Activated T-cell treated with anti-CD3 and anti-CD28 coated beads for 4 hours (primary cell): ENCODE data around the gene TFDP1.
"Not testable (repeated sequence)": the region's sequence is repeated elsewhere in the genome, so short reads cannot be mapped to it uniquely, and the experiment has no call there.

Source experiments
- DNase-seq: peaks from one replicate; pipeline ENCODE4 v3.0.0-alpha.2; 2020

Gene TFDP1

DNA sequence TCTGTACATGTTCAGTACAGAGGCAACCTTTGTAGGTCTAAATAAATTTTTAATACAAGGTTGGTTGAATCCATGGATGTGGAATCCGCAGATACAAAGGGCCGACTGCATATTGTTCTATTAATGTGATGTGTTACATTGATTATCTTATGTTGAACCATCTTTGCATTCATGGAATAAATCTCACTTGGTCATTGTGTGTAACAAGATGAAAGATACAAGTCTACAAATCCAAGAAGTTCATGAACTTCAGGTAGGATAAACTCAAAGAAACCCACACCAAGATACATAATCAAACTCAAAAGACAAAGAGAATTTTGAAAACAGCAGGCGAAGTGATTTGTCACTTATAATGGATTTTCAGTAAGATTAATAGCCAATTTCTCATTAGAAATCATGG is 8.0 kb upstream of the TFDP1 start:
- DNase-seq, result no peak

DNA sequence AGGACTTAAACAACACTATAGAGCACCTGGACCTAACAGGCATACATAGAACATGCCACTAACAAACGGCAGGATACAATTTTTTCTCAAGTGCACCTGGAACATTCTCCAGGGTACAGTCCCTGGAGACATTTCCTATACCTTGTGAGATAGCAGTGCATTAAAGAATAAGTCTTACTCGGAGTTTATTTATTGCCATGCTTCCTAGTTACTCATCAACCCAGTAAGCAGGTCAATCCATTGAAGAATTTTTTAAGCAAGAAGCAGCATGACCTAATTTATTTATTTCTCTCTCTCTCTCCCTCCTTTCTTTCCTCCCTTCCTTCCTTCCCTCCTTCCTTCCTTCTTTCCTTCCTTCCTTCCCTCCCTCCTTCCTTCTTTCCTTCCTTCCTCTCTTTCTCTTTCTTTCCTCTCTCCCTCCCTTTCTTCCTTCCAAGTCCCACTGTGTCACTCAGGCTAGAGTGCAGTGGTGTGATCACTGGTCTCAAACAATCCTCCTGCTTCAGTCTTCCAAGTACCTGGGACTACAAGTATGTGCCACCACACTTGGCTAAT is 6.6 kb upstream of the TFDP1 start:
- DNase-seq, result no peak

DNA sequence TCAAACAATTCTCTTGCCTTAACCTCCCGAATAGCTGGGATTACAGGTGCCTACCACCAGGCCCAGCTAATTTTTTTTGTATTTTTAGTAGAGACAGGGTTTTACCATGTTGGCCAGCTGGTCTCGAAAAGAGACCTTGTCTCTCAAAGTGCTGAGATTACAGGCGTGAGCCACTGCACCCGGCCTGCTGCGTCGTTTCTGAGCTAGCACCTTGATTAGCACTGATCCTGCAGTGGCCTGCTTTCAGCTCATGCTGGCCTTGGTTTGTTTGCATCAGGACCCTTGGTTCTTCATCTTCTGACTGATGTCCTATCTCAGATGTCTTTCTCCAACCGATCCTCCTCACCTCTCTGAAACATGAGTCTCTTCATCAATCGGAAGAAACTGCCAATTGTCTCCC is 4.9 kb upstream of the TFDP1 start:
- no peak for DNase-seq

DNA sequence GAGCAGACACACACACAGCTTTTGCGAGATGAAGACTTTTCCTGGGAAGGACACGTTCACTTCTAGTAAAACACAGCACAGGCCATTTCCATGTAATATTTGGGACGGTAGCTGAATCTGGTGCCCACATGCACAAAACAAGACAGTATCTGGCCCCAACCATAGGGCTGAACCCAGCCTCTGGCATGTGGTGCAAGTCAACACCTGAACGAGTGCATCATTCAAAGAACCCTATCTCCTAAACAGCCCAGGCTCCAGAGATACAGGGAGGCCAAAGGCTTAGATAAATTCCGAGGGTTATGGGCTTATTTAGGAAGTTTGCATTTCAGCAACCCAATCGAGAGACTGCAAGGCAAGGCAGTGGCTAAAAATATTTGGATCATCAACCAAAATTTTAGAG is 2.7 kb upstream of the TFDP1 start:
- no peak for DNase-seq

DNA sequence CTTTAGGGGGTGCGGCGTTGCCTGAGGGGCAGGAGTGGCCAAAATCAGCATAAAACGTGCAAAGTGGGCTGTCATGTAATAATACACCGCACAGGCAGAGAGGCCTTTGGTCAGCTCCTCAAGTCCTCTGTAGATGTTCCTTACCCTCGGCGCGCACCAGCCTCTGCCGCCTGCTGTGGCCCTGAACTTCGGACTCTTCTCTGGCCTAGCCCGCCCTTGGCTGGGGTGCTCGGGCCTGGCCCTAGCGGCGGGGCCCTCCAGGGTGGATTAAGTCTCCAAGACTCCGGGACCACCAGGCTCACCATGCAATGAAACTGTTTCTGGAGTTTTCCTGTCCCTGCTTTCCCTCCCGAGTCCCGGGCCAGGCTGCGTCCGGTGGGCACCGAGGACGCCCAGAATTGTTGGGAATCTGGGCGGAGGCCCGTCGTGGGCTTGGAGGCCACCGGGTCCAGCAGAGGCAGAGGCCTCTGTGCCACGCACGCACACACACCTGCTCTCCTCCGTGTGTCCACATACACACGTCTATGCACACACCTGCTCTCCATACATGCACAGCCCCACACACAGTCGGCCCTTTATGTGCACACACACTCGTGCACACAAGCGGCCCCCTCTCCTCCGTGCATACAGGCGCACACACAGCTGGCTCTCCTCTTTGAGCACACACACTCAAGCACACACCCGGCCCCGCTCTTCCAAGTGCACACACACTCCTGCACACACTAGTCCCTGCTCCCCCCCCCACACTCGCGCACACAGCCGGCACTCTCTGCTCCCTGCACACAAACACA is 1.5 kb upstream of the TFDP1 start:
- no peak for DNase-seq

DNA sequence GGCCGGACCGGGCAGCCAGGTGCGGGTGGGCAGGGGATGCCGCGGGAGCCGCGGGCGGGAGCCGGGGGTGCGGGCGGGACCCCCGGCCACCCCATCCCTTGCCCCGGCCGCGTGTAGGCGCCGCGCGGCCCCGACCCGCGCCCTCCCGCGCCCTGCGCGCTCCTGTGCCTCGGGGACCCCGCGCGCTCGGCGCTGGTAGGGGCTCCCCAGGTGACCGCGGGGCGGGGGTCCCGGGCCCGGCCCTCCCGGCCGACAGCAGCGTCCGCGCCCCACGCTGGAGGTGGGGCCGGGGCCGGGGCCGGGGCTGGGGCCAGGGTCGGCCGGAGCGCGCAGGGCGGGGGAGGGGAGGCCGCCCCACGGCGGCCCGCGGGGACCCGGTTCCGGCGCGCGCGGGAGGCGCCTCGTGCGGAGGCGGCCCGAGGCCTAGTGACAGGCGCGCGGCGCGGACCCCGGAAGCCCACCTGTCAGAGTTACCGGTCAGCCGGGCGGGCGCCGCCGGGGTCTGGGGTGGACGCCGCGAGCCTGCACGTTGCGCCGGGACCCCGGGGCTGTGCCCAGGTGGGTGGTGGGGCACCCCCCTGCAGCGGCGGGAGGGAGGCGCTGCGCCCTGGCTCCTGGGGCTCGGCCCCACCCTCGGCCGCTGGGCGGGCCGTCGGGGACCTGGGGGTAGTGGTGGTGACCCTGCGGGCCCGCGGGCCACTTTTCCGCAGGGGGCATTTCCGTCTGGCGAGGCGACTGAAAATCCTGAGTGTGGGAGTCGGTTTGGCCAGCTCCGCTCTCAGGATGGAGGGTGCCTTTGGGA is 518 bp downstream of the TFDP1 start:
- DNase-seq, result no peak

DNA sequence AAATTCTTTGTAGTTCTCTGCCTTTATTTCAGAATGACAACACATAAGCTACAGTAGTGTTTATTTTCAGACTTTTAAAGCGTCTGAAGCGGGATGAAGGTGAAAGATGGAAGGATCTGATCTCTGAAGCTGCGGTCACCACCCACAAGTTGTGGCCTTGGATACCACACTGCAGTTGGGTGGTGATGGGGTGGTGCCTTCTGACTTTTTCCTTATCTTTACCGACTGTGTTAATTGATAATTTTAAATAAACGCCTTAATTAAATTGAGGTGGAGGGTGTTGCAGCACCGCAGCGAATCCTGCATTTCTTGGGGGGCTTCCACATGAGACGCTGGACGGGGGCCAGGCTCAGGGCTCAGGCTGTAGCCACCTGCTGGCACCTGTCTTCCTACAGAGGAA is 1.3 kb downstream of the TFDP1 start:
- no peak for DNase-seq

DNA sequence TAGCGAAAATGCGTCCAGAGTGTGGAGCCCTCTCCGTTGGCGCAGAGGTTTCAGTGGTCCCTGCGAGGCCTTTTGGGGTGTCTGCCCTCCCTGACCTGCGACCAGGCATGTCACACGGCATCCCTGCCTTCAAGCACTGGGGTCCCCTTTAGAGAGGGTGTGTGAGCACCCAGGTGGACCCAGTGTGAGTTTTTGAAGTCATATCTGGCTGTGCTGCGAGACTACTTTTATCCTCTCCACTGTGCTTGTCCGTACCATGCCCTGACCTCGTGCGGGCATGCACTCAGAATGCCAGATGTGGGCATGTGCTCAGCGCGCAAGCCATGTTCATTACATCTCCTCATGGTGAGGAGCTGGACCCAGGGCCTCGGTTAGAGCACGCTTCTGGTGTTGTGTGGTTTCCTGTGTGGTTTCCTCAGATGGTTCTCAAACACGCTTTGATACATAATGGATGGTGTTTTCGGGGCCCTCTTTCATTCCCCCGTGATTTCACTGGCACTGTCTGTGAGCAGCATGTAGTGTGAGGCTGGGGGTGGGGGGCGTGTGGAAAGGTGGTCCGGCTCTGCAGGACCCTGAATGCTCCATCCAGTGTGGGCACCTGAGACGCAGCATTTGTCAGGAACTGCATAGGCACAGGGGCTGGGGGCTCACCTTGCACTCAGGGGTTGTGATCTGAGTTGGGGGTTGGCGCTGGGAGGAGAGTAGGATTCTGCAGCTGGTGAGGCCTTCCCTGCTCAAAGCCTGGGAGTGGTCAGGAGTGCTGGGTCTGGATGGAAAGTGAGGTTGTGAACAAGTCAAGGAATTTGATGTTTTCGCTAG is 2.3 kb downstream of the TFDP1 start:
- no peak for DNase-seq

DNA sequence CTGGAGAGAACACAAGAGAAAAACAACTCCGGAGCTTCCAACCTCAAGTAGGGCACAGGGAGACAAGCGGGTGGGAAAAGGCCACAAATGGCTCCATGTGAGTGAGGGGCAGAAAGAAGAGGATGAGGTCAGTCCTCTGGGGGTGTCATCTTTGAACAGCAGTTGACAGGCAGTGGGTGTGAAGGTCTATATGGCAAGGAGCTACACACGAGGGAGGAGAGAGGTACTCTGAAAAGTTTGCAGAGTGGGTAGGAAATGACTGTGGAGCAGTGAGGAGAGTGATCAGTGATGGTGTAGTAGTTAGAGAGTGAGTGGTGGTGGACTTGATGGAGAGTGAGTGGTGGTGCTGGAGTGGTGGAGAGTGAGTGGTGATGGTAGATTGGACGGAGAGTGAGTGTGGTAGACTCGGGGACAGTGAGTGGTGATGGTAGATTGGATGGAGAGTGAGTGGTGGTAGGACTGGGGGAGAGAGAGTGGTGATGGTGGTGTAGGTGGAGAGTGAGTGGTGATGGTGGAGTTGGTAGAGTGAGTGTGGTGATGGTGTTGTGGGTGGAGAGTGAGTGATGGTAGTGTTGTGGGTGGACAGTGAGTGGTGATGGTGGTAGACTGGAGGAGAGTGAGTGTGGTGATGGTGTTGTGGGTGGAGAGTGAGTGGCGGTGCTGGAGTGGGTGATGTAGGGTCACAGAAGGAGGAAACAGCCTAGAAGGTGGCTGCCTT is 4.0 kb downstream of the TFDP1 start:
- no peak for DNase-seq

DNA sequence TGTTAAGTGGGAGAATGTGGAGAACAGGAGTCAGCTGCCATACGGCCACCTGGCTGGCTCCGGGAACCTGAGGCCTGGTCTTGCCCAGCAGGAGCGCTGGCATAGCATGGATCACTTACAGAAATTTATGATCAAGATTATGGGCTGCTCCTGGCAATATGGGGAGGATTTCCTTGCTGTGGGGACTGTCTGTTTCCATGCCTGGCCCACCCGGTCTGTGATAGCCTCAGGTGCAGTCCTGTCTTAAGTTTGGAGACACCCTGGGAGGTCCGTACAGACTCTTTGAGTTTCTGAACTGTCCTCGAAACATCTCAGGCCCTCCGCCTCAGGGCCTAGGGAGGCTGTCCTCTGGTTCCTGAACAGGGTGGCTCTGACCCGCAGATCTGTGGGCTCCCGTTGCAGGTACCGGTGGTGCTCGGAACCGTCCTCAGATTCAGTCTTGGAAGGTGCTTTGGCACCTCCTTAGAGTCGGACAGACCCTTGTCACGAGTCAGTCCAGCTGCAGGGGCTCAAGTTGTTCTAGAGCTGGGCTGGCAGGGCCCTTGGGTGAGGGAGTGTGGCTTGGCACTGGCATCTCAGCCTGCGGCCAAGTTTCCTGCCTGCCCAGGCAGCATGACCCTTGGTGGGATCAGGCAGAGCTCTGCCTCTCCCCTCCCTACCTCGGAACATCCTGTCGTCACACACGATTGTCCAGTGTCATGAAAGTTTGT is 4.9 kb downstream of the TFDP1 start:
- no peak for DNase-seq

DNA sequence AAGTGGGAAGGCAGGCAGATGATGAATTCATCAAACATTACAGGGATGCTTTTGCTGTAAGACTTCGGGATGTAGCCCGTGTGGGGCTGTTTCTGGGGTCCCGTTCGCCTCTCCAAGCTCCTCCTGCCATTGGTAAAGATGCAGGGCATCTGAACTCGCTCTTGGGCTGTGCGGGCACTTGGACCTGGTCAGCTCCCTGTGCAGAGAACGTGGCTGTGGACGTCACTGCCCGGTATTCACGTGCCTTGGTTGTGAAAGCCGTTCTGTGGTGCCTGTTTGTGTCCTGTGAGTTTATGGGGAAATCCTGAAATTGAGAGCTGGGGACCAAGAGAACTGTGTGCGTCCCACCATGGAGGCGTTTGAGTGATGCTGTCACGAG is 5.4 kb downstream of the TFDP1 start:
- no peak for DNase-seq

DNA sequence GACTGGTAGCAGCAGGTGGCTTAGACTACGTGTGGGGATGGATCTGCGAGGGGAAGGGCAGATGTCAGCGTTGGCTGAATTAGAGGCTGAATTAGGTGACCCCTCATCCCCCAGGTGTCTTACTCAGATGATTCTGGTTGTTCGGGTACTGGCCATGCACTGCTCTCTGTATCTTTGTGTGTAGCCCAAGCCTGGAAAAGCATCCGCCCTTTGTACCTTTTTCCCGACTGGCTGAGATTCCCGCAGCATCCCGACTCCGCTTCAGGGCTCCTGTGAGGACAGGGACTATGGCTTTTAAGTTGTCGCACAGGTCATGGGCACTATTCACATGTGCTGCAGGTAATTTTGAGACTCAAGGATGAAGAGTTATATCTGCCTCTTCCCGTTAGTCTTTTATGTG is 7.2 kb downstream of the TFDP1 start:
- DNase-seq, result no peak

DNA sequence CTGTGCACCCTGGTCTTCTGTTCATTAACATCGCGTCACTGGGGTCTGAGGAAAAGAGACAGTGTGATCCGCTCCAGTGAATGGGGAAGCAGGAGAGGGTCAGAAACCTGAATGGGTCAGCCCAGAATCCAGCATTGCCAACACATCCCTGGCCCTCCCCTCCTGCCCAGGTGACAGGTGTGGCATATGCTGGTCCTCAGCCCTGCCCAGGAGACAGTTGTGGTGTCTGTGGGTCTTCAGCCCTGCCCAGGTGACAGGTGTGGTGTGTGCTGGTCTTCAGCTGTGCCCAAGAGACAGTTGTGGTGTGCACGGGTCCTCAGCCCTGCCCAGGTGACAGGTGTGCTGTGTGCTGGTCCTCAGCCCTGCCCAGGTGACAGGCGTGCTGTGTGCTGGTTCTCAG is 8.0 kb downstream of the TFDP1 start:
- DNase-seq, result no peak

DNA sequence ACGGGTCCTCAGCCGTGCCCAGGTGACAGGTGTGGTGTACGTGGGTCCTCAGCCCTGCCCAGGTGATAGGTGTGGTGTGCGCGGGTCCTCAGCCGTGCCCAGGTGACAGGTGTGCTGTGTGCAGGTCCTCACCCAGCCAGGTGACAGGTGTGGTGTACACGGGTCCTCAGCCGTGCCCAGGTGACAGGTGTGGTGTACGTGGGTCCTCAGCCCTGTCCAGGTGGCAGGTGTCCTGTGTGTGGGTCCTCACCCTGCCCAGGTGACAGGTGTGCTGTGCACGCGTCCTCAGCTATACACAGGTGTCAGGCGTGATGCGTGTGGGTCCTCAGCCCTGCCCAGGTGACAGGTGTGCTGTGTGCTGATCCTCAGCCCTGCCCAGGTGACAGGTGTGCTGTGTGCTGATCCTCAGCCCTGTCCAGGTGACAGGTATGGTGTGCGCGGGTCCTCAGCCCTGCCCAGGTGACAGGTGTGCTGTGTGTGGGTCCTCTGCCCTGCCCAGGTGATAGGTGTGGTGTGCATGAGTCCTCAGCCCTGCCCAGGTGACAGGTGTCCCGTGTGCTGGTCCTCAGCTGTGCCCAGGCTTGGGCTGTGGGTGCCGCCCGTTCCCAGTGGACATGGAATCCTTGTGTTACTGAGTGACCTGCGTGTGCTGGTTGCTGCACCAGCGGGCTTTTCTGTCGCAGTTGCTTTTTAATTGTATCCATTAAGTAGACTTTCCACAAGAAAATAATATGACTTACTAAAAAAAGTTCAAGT is 9.7 kb downstream of the TFDP1 start:
- not testable (repeated sequence) for DNase-seq

DNA sequence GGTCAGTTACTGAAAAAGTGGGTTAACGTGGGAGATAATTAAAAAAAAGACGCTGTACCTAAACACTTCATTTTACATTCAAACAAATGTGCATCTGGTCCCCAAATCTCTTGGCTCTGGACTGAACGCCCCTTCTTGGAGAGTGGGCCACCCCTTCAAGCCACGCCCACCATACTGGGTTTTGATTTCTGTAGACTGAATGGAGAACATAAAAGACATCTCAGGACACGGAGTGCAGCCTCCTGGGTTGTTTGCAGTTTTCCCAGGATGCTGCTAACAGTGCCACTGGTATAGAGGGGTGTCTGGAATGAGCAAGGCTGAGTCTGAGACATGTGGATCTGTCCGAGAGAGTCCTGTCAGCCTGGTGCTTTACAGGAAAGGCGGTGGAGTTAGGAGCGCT is 10.6 kb downstream of the TFDP1 start:
- no peak for DNase-seq

DNA sequence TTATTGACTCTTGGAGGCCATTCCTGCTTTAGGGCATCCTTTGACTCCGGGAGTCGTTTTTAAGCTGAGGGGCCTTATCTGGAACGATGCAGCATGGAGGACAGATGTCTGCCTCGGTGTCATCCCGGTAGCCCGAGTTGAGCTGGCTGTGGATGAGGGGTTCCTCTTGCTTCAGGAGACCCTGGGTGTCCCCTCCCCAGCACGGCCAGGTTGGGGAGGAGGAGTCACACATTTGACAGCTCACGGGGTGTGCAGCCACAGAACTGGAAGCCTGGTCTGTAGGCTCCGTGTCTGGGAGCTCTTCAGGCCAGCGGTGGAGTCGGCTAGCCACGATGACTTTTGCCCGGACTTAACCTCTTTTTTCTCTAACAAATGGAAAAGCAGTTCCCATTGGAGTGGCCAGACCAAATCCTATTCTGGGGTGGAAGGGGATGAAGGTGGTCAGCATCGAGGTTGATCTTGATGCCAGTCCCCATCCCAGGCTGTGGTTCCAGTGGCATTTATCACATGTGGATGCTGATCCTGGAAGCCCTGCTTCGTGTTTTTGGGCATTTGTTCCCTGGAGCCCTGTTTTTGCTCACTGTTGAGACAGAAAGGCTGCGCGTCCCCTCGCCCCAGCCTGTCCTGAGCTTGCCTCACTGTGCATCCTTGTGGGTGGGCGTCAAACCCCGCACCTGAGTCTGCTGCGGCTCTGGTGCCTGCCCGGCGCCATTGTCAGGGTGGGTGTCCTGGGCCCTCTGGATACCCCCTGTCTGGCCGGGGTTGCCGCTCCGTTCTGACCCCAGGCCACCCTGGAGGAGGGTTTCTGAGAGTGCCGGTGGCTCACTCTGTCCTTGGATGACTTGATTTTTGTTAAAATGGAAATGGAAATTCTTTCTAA is 12.0 kb downstream of the TFDP1 start:
- no peak for DNase-seq

DNA sequence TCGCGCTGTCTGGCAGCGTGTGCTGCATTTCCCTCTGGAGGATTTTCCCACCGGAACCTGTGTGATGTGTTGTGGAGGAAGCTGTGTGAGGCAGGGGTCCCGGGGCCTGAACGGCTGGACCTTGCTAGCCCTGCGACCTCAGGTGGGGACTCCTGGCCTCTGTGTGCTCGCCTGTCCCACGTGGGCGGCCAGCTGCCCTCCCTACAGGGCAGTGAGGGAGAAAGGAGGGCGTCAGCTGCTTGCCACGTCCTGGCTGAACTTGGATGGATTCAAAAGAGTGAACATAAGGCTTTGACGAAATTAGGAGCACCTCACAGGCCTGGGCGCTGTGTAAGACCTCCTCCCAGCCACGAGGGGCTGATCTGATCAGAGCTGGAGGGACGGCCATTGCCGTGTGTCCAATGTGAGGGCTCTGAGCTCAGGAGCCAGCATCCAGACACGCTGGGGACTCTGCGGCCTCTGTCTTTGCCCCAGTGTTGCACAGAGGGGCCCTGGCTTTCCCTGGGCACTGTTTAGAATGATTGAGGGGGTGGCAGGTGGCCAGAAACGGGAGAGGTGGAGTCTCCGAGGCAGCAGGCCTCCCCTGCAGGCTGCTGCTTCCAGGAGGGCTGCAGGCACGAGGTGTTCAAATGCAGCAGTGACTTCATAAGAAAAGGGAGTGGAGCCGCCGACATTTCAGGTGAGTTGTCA is 13.0 kb downstream of the TFDP1 start:
- DNase-seq, result no peak

DNA sequence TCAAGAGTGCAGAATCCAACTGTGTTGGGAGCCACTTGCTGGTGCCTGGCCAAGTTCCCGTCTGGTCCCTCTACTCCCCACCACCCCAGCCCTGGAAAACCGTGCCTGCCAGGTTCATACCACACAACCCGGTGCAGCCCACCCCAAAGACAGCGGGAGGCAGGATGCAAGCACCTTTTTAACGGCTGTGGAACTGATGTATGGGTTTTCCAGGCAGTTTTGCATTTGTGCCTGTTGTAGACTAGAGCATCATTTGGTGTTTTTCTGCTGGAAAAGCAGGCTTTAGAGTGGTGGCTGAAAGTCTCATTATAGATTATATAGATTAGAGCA is 13.5 kb downstream of the TFDP1 start:
- no peak for DNase-seq

DNA sequence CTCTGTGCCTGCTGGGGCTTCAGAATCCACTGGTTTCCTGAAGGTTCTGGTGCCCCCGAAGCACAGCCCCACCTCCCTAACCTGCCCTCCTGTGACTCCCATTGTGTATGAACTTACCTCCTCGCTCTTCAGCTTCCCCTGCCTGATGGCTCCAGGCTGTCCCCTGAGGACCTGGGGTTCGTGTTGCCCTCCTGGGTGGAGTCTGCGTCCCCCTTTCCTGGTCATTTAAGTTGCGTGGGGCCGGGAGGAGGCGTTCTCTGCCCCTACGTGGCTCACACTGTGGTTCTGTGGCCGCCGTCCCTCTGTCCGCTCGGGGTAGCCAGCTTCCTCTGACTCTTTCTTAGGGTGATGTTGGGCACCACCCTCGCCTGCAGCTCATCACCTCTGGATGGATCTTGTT is 13.9 kb downstream of the TFDP1 start:
- DNase-seq, result no peak

DNA sequence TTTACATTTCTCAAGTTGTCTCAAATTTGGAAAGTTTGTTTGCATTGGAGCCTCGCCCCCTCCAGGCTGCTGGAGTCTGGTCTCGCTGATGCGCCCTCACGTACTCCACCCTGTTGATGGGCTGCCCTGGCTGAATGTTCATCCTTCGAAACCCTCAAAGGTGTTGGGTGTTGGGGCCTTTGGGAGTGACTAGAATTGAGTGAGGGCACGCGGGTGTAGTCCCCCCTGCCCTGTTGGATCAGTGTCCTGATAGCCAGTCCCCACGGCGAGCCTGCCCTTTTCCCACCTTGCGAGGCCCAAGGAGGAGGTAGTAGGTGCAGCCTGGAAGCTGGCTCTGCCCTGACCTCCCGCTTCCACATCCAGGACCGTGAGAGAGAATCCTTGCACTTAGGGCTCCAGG is 14.8 kb downstream of the TFDP1 start:
- no peak for DNase-seq
